ENCODE results near the gene ZDHHC9. TPM values are rescaled to one million over a fixed set of nuclear protein-coding genes. Genes with fewer than 3 reads are reported as not detected.
A peak's percentile ranks its signal among the peaks of the same experiment; 100 is the strongest.

The ZDHHC9 gene
- 41.0 and 41.2 TPM in 2 replicates for total RNA-seq (2022)
- Bru-seq, nascent RNA = percentile 65 among the genes with signal in this experiment
- percentile 72 among the genes with signal in this experiment for BruChase-seq, experiment 1, labeled RNA remaining after a 2-hour chase
- percentile 81 among the genes with signal in this experiment for BruChase-seq, experiment 2, labeled RNA remaining after a 6-hour chase
- long read RNA-seq, full-length matches to known transcripts = 42 of 64 reads
- long read RNA-seq, partial matches to known transcripts = 3 of 64 reads
- long read RNA-seq, other reads (novel, unspliced or antisense) = 19 of 64 reads

GRCh38 chrX:129843459-129844306, at the start of gene ZDHHC9:
Gene ZDHHC9, minus strand, starts transcription at chrX:129843886. Its CDS starts 1,941 bp downstream, at chrX:129841945.
- no peak for TF ChIP-seq CTCF (IDR thresholded peaks at IDR 0.05; ENCODE audit: insufficient read depth in 1 of 2, low read depth in 1 of 2, low read length in 1 of 2, severe bottlenecking in 1 of 2, unreplicated experiment in 1 of 2)
- Histone ChIP-seq H3K27me3 (replicated peaks; ENCODE audit: control insufficient read depth, insufficient read depth, low read length) (no peaks in the 10 kb centered on the region), H3K9me3 (no peaks in the 10 kb centered on the region), H3K4me3 (ENCODE audit: low read depth, low read length) (peak within 1 kb of the TSS; percentile 84), H3K4me1 (no peaks in the 10 kb centered on the region), H3K36me3 (ENCODE audit: control insufficient read depth, insufficient read depth, low read length) (no peaks in the 10 kb centered on the region)
- ChIA-PET CTCF (interaction anchor here (0.6 to 1.0 kb wide), 2 partner anchors 108 to 189 kb away, joined by 4 read pairs; partner anchors contain the start of gene APLN), POLR2A (interaction anchor here (1.0 kb wide), 1 partner anchor 62 kb away, joined by 4 read pairs; the partner anchor contains the start of gene UTP14A)
- no peaks in the 10 kb centered on the region for H3K27me3 Mint-ChIP-seq (ENCODE audit: insufficient read depth, unreplicated experiment)
- intact Hi-C loops (cut with micrococcal nuclease; ENCODE audit: unreplicated experiment) = loop anchor here (5.0 kb wide), 1 partner anchor 64 kb away; the partner anchor contains the start of gene UTP14A
- no TSS peak for BruUV-seq (replicated peaks)
- peaks cover 6% of the 10 kb centered on the region for H3K4me1 Mint-ChIP-seq (ENCODE audit: low read depth, unreplicated experiment)
- peak; percentile 90 for DNase-seq
- peaks cover 26% of the 10 kb centered on the region for H3K36me3 Mint-ChIP-seq (ENCODE audit: insufficient read depth, unreplicated experiment)
- H3K4me3 Mint-ChIP-seq (ENCODE audit: unreplicated experiment) = peak within 1 kb of the TSS; percentile 91
- peak within 1 kb of the TSS; percentile 89 for H3K27ac Mint-ChIP-seq (ENCODE audit: unreplicated experiment)
- no peaks in the 10 kb centered on the region for H3K9me3 Mint-ChIP-seq (ENCODE audit: unreplicated experiment)

GRCh38 chrX:129877401-129877800, 33.7 kb upstream of the ZDHHC9 start:
- peak overlapping the region; percentile 59 for H3K27ac Mint-ChIP-seq (ENCODE audit: unreplicated experiment)
- DNase-seq = no peak
- ChIA-PET CTCF (interaction anchor here (0.8 kb wide), 1 partner anchor 71 kb away, joined by 3 read pairs; no protein-coding TSS in a partner anchor), POLR2A (no interaction called here)
- Histone ChIP-seq H3K4me1 (peaks cover 10% of the 10 kb centered on the region), H3K9me3 (no peaks in the 10 kb centered on the region), H3K27me3 (replicated peaks; ENCODE audit: control insufficient read depth, insufficient read depth, low read length) (no peaks in the 10 kb centered on the region), H3K36me3 (ENCODE audit: control insufficient read depth, insufficient read depth, low read length) (no peaks in the 10 kb centered on the region), H3K4me3 (ENCODE audit: low read depth, low read length) (no peak overlapping the region)
- TF ChIP-seq CTCF (IDR thresholded peaks at IDR 0.05; ENCODE audit: insufficient read depth in 1 of 2, low read depth in 1 of 2, low read length in 1 of 2, severe bottlenecking in 1 of 2, unreplicated experiment in 1 of 2) = no peak
- H3K9me3 Mint-ChIP-seq (ENCODE audit: unreplicated experiment) = no peaks in the 10 kb centered on the region
- H3K27me3 Mint-ChIP-seq (ENCODE audit: insufficient read depth, unreplicated experiment) = no peaks in the 10 kb centered on the region
- BruUV-seq (replicated peaks) = no TSS peak
- H3K4me1 Mint-ChIP-seq (ENCODE audit: low read depth, unreplicated experiment) = peaks cover 6% of the 10 kb centered on the region
- H3K36me3 Mint-ChIP-seq (ENCODE audit: insufficient read depth, unreplicated experiment) = no peaks in the 10 kb centered on the region
- intact Hi-C loops (cut with micrococcal nuclease; ENCODE audit: unreplicated experiment) = no loop called here
- H3K4me3 Mint-ChIP-seq (ENCODE audit: unreplicated experiment) = no peak overlapping the region

- POLR2A ChIA-PET = no interaction called here
These were observed 33.2 kb upstream of the ZDHHC9 start for GRCh38 chrX:129876771-129877305.

More at GRCh38 chrX:129876771-129877305, 33.2 kb upstream of the ZDHHC9 start:
- no peak overlapping the region for H3K4me3 ChIP-seq (ENCODE audit: low read depth, low read length)
- BruUV-seq (replicated peaks) = no TSS peak
- no peak overlapping the region for H3K4me3 Mint-ChIP-seq (ENCODE audit: unreplicated experiment)
- H3K27ac Mint-ChIP-seq (ENCODE audit: unreplicated experiment) = peak overlapping the region; percentile 59
- intact Hi-C loops (cut with micrococcal nuclease; ENCODE audit: unreplicated experiment) = no loop called here
- peaks cover 10% of the 10 kb centered on the region for H3K4me1 ChIP-seq
- no peaks in the 10 kb centered on the region for H3K27me3 ChIP-seq (replicated peaks; ENCODE audit: control insufficient read depth, insufficient read depth, low read length)
- H3K36me3 ChIP-seq (ENCODE audit: control insufficient read depth, insufficient read depth, low read length) = no peaks in the 10 kb centered on the region
- CTCF ChIA-PET = interaction anchor here (0.7 to 0.8 kb wide), 2 partner anchors 30 to 70 kb away, joined by 3 read pairs; no protein-coding TSS in a partner anchor
- TF ChIP-seq CTCF (IDR thresholded peaks at IDR 0.05; ENCODE audit: insufficient read depth in 1 of 2, low read depth in 1 of 2, low read length in 1 of 2, severe bottlenecking in 1 of 2, unreplicated experiment in 1 of 2) = no peak
- no peaks in the 10 kb centered on the region for H3K36me3 Mint-ChIP-seq (ENCODE audit: insufficient read depth, unreplicated experiment)
- no peaks in the 10 kb centered on the region for H3K27me3 Mint-ChIP-seq (ENCODE audit: insufficient read depth, unreplicated experiment)
- H3K4me1 Mint-ChIP-seq (ENCODE audit: low read depth, unreplicated experiment) = peaks cover 6% of the 10 kb centered on the region
- peak; percentile 19 to 29 for DNase-seq
- H3K9me3 Mint-ChIP-seq (ENCODE audit: unreplicated experiment) = no peaks in the 10 kb centered on the region
- H3K9me3 ChIP-seq = no peaks in the 10 kb centered on the region
